Measurements from ENCODE around the gene FAM171A2. TPM values are rescaled to one million over a fixed set of nuclear protein-coding genes. Genes with fewer than 3 reads are reported as not detected.

FAM171A2 gene
- total RNA-seq, 1 experiment from 2014 or later: 29.9 TPM

DNA sequence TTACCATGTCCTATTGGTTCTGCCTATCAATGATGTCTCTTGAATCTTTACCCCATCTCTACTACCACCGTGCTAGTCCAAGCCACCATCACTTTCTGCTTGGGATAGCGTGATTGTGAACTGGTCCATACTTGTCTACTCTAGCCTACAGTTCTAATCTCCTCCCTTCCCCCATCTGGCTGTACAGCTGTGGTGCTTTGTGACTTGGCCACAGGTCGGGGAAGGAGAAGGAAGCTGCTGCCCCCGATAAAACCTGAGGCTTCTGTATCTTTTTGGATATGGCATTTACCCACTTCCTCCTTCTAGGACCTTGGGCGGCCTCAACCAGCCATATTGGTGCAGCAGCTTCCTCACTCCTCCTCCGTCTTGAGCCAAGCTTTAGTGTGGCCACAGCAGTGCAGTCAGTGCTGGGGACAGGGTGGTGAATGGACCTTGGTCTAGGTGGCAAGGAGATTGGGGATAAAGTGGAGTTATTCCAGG is 26.1 kb upstream of the FAM171A2 start:
- Mint-ChIP-seq H3K4me1 (peaks cover 21% of the 10 kb centered on the region), H3K36me3 (no peaks in the 10 kb centered on the region), H3K27ac (no peak overlapping the region), H3K27me3 (ENCODE audit: low read depth) (peaks cover 27% of the 10 kb centered on the region), H3K9me3 (no peaks in the 10 kb centered on the region), H3K4me3 (no peak overlapping the region)
- DNase-seq (ENCODE audit: low spot score) (no peak), ATAC-seq (no peak)
- POLR2A ChIA-PET: interaction anchor here (0.6 kb wide), 1 partner anchor 193 kb away, joined by 4 read pairs; no protein-coding TSS in a partner anchor
- TF ChIP-seq ZNF138 (CRISPR knock-in tag; conservative IDR thresholded peaks at IDR 0.05): no peak
- TF ChIP-seq NR1H2 (CRISPR knock-in tag; IDR thresholded peaks at IDR 0.05): no peak
- no peak for TF ChIP-seq OVOL2 (CRISPR knock-in tag; IDR thresholded peaks at IDR 0.05; ENCODE audit: borderline replicate concordance)
- TF ChIP-seq CBFB (CRISPR knock-in tag; IDR thresholded peaks at IDR 0.05; ENCODE audit: low read depth): no peak
- TF ChIP-seq MXD4 (CRISPR knock-in tag; IDR thresholded peaks at IDR 0.05; ENCODE audit: borderline replicate concordance): no peak
- TF ChIP-seq TP53 (CRISPR knock-in tag; IDR thresholded peaks at IDR 0.05): no peak
- no peak for TF ChIP-seq SP1 (CRISPR knock-in tag; conservative IDR thresholded peaks at IDR 0.05)
- TF ChIP-seq, protein P1, sequence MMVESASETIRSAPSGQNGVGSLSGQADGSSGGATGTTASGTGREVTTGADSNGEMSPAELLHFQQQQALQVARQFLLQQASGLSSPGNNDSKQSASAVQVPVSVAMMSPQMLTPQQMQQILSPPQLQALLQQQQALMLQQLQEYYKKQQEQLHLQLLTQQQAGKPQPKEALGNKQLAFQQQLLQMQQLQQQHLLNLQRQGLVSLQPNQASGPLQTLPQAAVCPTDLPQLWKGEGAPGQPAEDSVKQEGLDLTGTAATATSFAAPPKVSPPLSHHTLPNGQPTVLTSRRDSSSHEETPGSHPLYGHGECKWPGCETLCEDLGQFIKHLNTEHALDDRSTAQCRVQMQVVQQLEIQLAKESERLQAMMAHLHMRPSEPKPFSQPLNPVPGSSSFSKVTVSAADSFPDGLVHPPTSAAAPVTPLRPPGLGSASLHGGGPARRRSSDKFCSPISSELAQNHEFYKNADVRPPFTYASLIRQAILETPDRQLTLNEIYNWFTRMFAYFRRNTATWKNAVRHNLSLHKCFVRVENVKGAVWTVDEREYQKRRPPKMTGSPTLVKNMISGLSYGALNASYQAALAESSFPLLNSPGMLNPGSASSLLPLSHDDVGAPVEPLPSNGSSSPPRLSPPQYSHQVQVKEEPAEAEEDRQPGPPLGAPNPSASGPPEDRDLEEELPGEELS (CRISPR knock-in tag; IDR thresholded peaks at IDR 0.05): no peak
- TF ChIP-seq TEAD4 (CRISPR knock-in tag; IDR thresholded peaks at IDR 0.05): no peak
- TF ChIP-seq NFYB (CRISPR knock-in tag; conservative IDR thresholded peaks at IDR 0.05; ENCODE audit: low read depth): no peak
- TF ChIP-seq FOXJ3 (CRISPR knock-in tag; IDR thresholded peaks at IDR 0.05; ENCODE audit: borderline replicate concordance): no peak
- TF ChIP-seq, protein P2, sequence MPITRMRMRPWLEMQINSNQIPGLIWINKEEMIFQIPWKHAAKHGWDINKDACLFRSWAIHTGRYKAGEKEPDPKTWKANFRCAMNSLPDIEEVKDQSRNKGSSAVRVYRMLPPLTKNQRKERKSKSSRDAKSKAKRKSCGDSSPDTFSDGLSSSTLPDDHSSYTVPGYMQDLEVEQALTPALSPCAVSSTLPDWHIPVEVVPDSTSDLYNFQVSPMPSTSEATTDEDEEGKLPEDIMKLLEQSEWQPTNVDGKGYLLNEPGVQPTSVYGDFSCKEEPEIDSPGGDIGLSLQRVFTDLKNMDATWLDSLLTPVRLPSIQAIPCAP (CRISPR knock-in tag; IDR thresholded peaks at IDR 0.05): no peak
- no peak for TF ChIP-seq CREB1 (CRISPR knock-in tag; IDR thresholded peaks at IDR 0.05)
- TF ChIP-seq, protein P3, sequence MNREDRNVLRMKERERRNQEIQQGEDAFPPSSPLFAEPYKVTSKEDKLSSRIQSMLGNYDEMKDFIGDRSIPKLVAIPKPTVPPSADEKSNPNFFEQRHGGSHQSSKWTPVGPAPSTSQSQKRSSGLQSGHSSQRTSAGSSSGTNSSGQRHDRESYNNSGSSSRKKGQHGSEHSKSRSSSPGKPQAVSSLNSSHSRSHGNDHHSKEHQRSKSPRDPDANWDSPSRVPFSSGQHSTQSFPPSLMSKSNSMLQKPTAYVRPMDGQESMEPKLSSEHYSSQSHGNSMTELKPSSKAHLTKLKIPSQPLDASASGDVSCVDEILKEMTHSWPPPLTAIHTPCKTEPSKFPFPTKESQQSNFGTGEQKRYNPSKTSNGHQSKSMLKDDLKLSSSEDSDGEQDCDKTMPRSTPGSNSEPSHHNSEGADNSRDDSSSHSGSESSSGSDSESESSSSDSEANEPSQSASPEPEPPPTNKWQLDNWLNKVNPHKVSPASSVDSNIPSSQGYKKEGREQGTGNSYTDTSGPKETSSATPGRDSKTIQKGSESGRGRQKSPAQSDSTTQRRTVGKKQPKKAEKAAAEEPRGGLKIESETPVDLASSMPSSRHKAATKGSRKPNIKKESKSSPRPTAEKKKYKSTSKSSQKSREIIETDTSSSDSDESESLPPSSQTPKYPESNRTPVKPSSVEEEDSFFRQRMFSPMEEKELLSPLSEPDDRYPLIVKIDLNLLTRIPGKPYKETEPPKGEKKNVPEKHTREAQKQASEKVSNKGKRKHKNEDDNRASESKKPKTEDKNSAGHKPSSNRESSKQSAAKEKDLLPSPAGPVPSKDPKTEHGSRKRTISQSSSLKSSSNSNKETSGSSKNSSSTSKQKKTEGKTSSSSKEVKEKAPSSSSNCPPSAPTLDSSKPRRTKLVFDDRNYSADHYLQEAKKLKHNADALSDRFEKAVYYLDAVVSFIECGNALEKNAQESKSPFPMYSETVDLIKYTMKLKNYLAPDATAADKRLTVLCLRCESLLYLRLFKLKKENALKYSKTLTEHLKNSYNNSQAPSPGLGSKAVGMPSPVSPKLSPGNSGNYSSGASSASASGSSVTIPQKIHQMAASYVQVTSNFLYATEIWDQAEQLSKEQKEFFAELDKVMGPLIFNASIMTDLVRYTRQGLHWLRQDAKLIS (CRISPR knock-in tag; IDR thresholded peaks at IDR 0.05; ENCODE audit: borderline replicate concordance): no peak
- no peak for TF ChIP-seq SOX15 (CRISPR knock-in tag; IDR thresholded peaks at IDR 0.05)
- CTCF ChIA-PET: interaction anchor here (1.5 to 2.0 kb wide), 3 partner anchors 14 to 134 kb away, joined by 5 to 8 read pairs (median 7); no protein-coding TSS in a partner anchor

DNA sequence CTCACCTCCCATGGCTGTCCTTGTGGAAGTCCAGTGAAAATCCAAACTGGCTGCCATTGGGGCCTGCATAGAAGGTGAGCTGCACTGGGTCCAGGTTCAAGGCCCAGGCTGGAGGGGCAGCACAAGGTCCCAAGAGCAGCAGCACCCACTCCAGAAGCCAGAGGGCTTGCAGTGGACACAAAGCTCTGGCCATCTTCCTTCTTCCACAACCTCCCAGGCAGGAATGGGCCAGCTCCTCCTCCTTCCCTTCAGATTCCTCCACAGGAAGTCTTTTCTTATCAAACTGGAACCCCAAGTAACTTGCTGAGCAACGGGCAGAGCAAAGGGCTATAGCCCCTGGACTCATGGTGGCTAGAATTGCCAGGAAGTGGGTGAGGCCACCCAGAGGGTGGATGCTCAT is 25.6 kb upstream of the FAM171A2 start, which contains the start of gene ITGA2B:
ITGA2B (minus strand) TSS at position 369 of the 400 bp plus-strand sequence; CDS start at position 193, 176 bp downstream.
- H3K27me3 Mint-ChIP-seq (ENCODE audit: low read depth): peaks cover 32% of the 10 kb centered on the region
- ATAC-seq (no peak), DNase-seq (ENCODE audit: low spot score) (no peak)
- ChIA-PET POLR2A (no interaction called here), CTCF (interaction anchor here (0.5 to 2.0 kb wide), 4 partner anchors 11 to 134 kb away, joined by 3 to 8 read pairs (median 6); no protein-coding TSS in a partner anchor)
- H3K27ac Mint-ChIP-seq: no peak within 1 kb of the TSS
- no peak for TF ChIP-seq NFYB (CRISPR knock-in tag; conservative IDR thresholded peaks at IDR 0.05; ENCODE audit: low read depth)
- TF ChIP-seq ZNF317 (CRISPR knock-in tag; IDR thresholded peaks at IDR 0.05; ENCODE audit: borderline replicate concordance, low read depth): no peak
- peaks cover 23% of the 10 kb centered on the region for H3K4me1 Mint-ChIP-seq
- H3K9me3 Mint-ChIP-seq: no peaks in the 10 kb centered on the region
- no peaks in the 10 kb centered on the region for H3K36me3 Mint-ChIP-seq
- H3K4me3 Mint-ChIP-seq: no peak within 1 kb of the TSS

DNA sequence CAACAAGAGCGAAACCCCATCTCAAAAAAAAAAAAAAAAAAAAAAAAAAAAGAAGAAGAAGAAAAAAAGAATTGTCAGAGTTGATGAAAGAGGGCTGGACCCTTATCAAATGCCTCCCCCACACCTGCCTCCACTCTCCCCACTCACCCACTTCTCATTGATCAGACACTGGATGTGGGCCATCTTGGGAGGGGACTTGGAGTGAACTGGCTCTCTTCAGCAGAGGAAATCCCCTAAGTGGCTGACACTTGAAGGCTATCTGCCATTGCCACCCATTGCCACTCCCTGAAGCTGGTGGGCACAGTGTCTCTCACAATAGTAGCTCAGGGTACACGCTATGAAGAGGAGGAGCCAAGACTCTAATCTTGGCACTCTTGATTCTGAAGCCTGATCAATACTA is 24.2 kb upstream of the FAM171A2 start:
- POLR2A ChIA-PET: no interaction called here
- no peaks in the 10 kb centered on the region for H3K36me3 Mint-ChIP-seq
- DNase-seq (ENCODE audit: low spot score) (no peak), ATAC-seq (no peak)
- peaks cover 17% of the 10 kb centered on the region for H3K4me1 Mint-ChIP-seq
- H3K27ac Mint-ChIP-seq: no peak overlapping the region
- no peak for TF ChIP-seq MXD4 (CRISPR knock-in tag; IDR thresholded peaks at IDR 0.05; ENCODE audit: borderline replicate concordance)
- no peak overlapping the region for H3K4me3 Mint-ChIP-seq
- no peaks in the 10 kb centered on the region for H3K9me3 Mint-ChIP-seq
- H3K27me3 Mint-ChIP-seq (ENCODE audit: low read depth): peaks cover 47% of the 10 kb centered on the region
- CTCF ChIA-PET: interaction anchor here (0.6 to 3.1 kb wide), 3 partner anchors 33 to 129 kb away, joined by 3 to 33 read pairs (median 5); no protein-coding TSS in a partner anchor

Measured in WTC11 (cell line).